H1 (cell line): ENCODE results near the gene KCTD21. TPM values are rescaled to one million over a fixed set of nuclear protein-coding genes. Genes with fewer than 3 reads are reported as not detected.

Experiments used
- BRCA1 ChIP-seq: IDR thresholded peaks from 2 replicates; pipeline ENCODE4 v1.6.1; 2012; ENCODE audit warnings: low read depth, low read length, improper control_type of control experiment
- KDM5A ChIP-seq: fragments of 200-600 bp; IDR thresholded peaks from 2 replicates; pipeline ENCODE4 v1.7.1; 2012; ENCODE audit warnings: mild to moderate bottlenecking, low read length, inconsistent platforms, mixed read lengths
- PHF8 ChIP-seq: fragments of 200-600 bp; sonication (generic); conservative IDR thresholded peaks from 2 replicates; pipeline ENCODE4 v1.7.1; 2012; ENCODE audit warnings: low read depth, mild to moderate bottlenecking, inconsistent platforms, low read length, moderate library complexity
- POLR2A ChIP-seq, 2 experiments: IDR thresholded peaks; 1 replicate in 1 of 2; 2 replicates in 1 of 2; pipeline ENCODE4 v1.6.1; 2011; ENCODE audit warnings: low read depth in 2 of 2, low read length in 2 of 2, mild to moderate bottlenecking in 2 of 2; ENCODE audit errors: control extremely low read depth in 1 of 2
- RFX5 ChIP-seq: IDR thresholded peaks from 2 replicates; pipeline ENCODE4 v1.6.1; 2011; ENCODE audit warnings: low read depth, low read length, improper control_type of control experiment, borderline replicate concordance
- RNF2 ChIP-seq: fragments of 200-900, 300-1000 bp; sonication (generic); IDR thresholded peaks from 2 replicates; pipeline ENCODE4 v1.7.1; 2016; ENCODE audit warnings: borderline replicate concordance, low read depth, mild to moderate bottlenecking, antibody characterized with exemption, low read length; ENCODE audit not compliant: poor library complexity, severe bottlenecking; ENCODE audit errors: missing control alignments
- RXRA ChIP-seq: IDR thresholded peaks from 2 replicates; pipeline ENCODE4 v1.6.1; 2011; ENCODE audit warnings: low read depth, mild to moderate bottlenecking, low read length, moderate library complexity; ENCODE audit not compliant: insufficient read depth
- SRF ChIP-seq: IDR thresholded peaks from 2 replicates; pipeline ENCODE4 v1.6.1; 2011; ENCODE audit warnings: mild to moderate bottlenecking, low read depth, low read length, moderate library complexity
- TAF1 ChIP-seq: IDR thresholded peaks from 2 replicates; pipeline ENCODE4 v1.6.1; 2011; ENCODE audit warnings: mild to moderate bottlenecking, low read depth, low read length
- polyA plus RNA-seq, 7 experiments: library from polyadenylated mRNA; depleted of rRNA in 3 of 7; stranded (reverse) in 5 of 7; unstranded in 2 of 7; fragments of >200 nt in 5 of 7; fragments of 200-250 nt in 2 of 7; gene quantifications; 1 replicate in 5 of 7; 2 replicates in 1 of 7; 4 replicates in 1 of 7; pipeline versions ENCODE4 v1.2.1 to v1.2.3, GENCODE V29; 2011 to 2013; ENCODE audit warnings: missing spikeins in 2 of 7, mixed read lengths in 2 of 7
- total RNA-seq: library from RNA; stranded (reverse); fragmentation: NEBNext Ultra II Directional; extraction: Animal tissue kit (Norgen Biotek cat#: 25700); gene quantifications from 2 replicates; pipeline ENCODE4 v1.2.1, GENCODE V29; 2021
- TF ChIP-seq, protein P1 (sequence below): fragments of 300-600 bp; sonication (generic); IDR thresholded peaks from 2 replicates; pipeline ENCODE4 v1.7.1; 2012; ENCODE audit warnings: low read length, moderate library complexity, mild to moderate bottlenecking, inconsistent platforms; ENCODE audit not compliant: insufficient replicate concordance
- TF ChIP-seq, protein P2 (sequence below): IDR thresholded peaks from 2 replicates; pipeline ENCODE4 v1.6.1; 2011; ENCODE audit warnings: low read length, improper control_type of control experiment

The KCTD21 gene
- total and polyA plus RNA-seq, 2 of the 8 experiments (the other 6 are each of a cell fraction or from before 2014, with no cell fraction given): 3.2 to 4.1 TPM

DNA sequence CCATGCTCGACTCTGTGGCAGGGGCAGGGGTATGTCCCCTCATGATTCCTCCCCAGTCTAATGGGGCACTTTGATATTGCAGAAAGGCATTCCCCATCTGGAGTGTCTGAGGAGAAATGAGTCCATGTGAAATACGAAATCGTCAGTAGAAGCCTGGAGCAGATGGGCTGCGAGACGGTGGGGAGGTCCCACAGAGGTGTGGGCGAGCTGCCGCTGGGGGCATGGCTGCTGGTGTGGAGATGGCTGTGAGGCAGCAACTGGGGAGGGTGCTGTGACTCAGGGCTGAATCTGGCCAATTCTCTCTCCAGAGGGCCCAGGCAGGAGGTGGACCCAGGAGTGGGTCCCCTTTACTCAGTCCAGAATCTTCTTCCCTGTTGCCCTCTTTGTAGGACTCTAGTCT is 11.2 kb downstream of the KCTD21 start (continued):
- TF ChIP-seq, protein P1, sequence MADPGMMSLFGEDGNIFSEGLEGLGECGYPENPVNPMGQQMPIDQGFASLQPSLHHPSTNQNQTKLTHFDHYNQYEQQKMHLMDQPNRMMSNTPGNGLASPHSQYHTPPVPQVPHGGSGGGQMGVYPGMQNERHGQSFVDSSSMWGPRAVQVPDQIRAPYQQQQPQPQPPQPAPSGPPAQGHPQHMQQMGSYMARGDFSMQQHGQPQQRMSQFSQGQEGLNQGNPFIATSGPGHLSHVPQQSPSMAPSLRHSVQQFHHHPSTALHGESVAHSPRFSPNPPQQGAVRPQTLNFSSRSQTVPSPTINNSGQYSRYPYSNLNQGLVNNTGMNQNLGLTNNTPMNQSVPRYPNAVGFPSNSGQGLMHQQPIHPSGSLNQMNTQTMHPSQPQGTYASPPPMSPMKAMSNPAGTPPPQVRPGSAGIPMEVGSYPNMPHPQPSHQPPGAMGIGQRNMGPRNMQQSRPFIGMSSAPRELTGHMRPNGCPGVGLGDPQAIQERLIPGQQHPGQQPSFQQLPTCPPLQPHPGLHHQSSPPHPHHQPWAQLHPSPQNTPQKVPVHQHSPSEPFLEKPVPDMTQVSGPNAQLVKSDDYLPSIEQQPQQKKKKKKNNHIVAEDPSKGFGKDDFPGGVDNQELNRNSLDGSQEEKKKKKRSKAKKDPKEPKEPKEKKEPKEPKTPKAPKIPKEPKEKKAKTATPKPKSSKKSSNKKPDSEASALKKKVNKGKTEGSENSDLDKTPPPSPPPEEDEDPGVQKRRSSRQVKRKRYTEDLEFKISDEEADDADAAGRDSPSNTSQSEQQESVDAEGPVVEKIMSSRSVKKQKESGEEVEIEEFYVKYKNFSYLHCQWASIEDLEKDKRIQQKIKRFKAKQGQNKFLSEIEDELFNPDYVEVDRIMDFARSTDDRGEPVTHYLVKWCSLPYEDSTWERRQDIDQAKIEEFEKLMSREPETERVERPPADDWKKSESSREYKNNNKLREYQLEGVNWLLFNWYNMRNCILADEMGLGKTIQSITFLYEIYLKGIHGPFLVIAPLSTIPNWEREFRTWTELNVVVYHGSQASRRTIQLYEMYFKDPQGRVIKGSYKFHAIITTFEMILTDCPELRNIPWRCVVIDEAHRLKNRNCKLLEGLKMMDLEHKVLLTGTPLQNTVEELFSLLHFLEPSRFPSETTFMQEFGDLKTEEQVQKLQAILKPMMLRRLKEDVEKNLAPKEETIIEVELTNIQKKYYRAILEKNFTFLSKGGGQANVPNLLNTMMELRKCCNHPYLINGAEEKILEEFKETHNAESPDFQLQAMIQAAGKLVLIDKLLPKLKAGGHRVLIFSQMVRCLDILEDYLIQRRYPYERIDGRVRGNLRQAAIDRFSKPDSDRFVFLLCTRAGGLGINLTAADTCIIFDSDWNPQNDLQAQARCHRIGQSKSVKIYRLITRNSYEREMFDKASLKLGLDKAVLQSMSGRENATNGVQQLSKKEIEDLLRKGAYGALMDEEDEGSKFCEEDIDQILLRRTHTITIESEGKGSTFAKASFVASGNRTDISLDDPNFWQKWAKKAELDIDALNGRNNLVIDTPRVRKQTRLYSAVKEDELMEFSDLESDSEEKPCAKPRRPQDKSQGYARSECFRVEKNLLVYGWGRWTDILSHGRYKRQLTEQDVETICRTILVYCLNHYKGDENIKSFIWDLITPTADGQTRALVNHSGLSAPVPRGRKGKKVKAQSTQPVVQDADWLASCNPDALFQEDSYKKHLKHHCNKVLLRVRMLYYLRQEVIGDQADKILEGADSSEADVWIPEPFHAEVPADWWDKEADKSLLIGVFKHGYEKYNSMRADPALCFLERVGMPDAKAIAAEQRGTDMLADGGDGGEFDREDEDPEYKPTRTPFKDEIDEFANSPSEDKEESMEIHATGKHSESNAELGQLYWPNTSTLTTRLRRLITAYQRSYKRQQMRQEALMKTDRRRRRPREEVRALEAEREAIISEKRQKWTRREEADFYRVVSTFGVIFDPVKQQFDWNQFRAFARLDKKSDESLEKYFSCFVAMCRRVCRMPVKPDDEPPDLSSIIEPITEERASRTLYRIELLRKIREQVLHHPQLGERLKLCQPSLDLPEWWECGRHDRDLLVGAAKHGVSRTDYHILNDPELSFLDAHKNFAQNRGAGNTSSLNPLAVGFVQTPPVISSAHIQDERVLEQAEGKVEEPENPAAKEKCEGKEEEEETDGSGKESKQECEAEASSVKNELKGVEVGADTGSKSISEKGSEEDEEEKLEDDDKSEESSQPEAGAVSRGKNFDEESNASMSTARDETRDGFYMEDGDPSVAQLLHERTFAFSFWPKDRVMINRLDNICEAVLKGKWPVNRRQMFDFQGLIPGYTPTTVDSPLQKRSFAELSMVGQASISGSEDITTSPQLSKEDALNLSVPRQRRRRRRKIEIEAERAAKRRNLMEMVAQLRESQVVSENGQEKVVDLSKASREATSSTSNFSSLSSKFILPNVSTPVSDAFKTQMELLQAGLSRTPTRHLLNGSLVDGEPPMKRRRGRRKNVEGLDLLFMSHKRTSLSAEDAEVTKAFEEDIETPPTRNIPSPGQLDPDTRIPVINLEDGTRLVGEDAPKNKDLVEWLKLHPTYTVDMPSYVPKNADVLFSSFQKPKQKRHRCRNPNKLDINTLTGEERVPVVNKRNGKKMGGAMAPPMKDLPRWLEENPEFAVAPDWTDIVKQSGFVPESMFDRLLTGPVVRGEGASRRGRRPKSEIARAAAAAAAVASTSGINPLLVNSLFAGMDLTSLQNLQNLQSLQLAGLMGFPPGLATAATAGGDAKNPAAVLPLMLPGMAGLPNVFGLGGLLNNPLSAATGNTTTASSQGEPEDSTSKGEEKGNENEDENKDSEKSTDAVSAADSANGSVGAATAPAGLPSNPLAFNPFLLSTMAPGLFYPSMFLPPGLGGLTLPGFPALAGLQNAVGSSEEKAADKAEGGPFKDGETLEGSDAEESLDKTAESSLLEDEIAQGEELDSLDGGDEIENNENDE: no peak
- TF ChIP-seq BRCA1 (no peak), RXRA (no peak), RNF2 (no peak), PHF8 (no peak), SRF (no peak), POLR2A (IDR thresholded peaks at IDR 0.05; ENCODE audit: control extremely low read depth in 1 of 2, low read depth in 2 of 2, low read length in 2 of 2) (no peak), TAF1 (no peak), RFX5 (no peak), KDM5A (no peak)
- TF ChIP-seq, protein P2, sequence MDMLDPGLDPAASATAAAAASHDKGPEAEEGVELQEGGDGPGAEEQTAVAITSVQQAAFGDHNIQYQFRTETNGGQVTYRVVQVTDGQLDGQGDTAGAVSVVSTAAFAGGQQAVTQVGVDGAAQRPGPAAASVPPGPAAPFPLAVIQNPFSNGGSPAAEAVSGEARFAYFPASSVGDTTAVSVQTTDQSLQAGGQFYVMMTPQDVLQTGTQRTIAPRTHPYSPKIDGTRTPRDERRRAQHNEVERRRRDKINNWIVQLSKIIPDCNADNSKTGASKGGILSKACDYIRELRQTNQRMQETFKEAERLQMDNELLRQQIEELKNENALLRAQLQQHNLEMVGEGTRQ: no peak
